Tracheal epithelial cell (primary cell): ENCODE data around the gene TMEM19. TPM values are rescaled to one million over a fixed set of nuclear protein-coding genes. Genes with fewer than 3 reads are reported as not detected.

Source experiments
- total RNA-seq: library from RNA; depleted of rRNA; stranded (reverse); fragments of >200 nt; gene quantifications from 2 replicates; pipeline ENCODE4 v1.2.1, GENCODE V29; 2014

TMEM19 gene
- total RNA-seq = 22.2 and 26.4 TPM in 2 replicates

DNA sequence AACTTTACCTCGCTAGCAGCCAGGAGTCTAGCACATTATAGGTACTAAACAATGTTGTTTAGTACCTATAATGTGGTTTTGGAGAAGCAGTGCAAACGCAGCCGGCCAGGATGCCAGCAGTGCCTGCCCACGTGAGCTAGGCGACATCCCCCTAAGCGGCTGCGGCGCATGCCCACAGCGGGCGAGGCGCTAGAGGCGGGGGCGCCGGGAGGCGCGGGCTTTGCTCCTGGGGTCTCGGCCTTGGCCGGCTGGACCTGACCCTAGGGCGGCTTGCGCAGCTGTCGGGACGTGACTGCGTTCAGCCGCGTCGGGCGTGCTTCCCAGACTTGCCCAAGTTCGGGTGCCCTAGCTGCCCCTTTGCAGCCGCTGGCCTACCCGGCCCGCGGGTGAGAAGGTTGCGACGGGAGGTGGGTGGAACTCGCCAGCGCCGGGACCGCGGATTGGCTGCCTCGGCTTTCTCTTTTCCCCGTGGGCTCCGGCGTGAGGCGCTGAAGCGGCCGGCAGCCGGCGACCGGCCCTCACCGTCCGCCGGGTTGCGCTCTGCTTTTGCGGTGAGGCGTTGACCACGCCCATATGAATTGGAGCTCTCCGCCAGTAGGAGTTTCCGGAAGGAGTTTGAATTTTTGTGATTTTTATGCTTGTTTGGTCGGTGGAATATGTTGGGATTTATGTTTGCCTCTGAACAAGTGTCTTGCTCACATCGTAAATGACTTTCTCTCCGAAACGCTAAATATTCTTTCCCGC, at the start of gene TMEM19:
TSS of gene TMEM19 (plus strand) at position 169 of the 744 bp plus-strand sequence. CDS start 599 bp downstream, outside the sequence.

GRCh38 chr12:71663561-71664410, 22.1 kb upstream of the TMEM19 start, which contains the start of the genes THAP2 and ZFC3H1:
Gene THAP2, plus strand, starts transcription at chr12:71664301. Its CDS starts 209 bp downstream, at chr12:71664510.
Gene ZFC3H1, minus strand, starts transcription at chr12:71663848. Its CDS starts 238 bp downstream, at chr12:71663610.

Other genes with a start within 250 kb of the TMEM19 start
- gene LGR5, start 246.3 kb upstream of the TMEM19 start, total RNA-seq = not detected in 2 replicates
- gene ZFC3H1, start 22.2 kb upstream of the TMEM19 start, total RNA-seq = 9.9 and 14.1 TPM in 2 replicates
- gene THAP2, start 21.8 kb upstream of the TMEM19 start, total RNA-seq = 3.4 and 4.0 TPM in 2 replicates
- gene RAB21, start 68.8 kb downstream of the TMEM19 start, total RNA-seq = 14.7 and 22.4 TPM in 2 replicates
- gene TBC1D15, start 153.7 kb downstream of the TMEM19 start, total RNA-seq = 12.0 and 15.1 TPM in 2 replicates